ENCODE measurements around the gene GIGYF2. TPM values are rescaled to one million over a fixed set of nuclear protein-coding genes. Genes with fewer than 3 reads are reported as not detected.

GIGYF2 gene
- total and polyA plus RNA-seq, 12 donors: 9.9 to 71.7 (median 66.1) TPM

DNA sequence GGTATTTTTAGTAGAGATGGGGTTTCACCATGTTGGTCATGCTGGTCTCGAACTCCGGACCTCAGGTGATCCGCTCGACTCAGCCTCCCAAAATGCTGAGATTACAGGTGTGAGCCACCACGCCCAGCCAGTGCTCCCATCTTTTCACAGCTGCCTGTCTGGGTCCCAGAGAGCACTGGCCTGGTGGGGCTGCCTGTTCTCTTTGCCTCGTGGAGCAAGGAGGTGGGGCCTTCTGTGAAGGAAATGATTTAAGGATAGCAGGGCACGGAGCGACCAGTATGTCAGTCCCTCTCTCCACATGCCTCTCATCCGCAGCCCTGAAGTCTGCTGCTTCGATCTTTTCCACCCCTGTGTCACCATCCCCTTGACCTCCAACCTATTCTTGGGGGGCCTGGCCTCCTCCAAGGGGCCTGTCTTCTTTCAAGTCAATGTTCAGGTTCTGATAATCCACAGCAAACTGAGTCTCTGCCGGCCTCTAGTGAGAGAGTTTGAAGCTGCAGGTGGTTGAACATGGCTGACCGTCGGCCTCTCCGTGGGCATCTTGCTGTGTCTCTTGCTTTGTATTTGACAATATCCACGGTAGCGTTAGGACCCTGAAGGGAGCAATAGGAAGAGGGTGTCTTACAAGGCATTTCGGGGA lies 28.2 kb upstream of the GIGYF2 start:
- ATAC-seq (peak in 7 of 8 donors; percentile 46 to 84 (median 68)), DNase-seq (peak in 1 of 2 donors; percentile 33)
- H3K27ac ChIP-seq: peak overlapping the region in 5 of 10 donors; percentile 4 to 83 (median 73)
- H3K36me3 ChIP-seq: peaks cover 0 to 40% (median 0%) of the 10 kb centered on the region in 9 donors
- no peak overlapping the region for H3K4me3 ChIP-seq
- H3K27me3 ChIP-seq: no peaks in the 10 kb centered on the region
- 54 to 59% methylated on average over 17 of the region's 17 CpGs for WGBS, 2 donors
- H3K4me1 ChIP-seq: peaks cover 4 to 35% (median 16%) of the 10 kb centered on the region in 9 donors
- no peaks in the 10 kb centered on the region for H3K9me3 ChIP-seq
- intact Hi-C loops (cut with DNase I): loop anchor here in 8 of 10 donors (1.0 to 5.0 kb wide), 5 partner anchors 57 to 63 kb away; no protein-coding TSS in a partner anchor
- TF ChIP-seq CTCF (IDR thresholded peaks at IDR 0.05): peak in 8 of 9 donors; percentile 10 to 72 (median 54)

- H3K27me3 ChIP-seq: no peaks in the 10 kb centered on the region
- H3K36me3 ChIP-seq: peaks cover 0 to 59% (median 0%) of the 10 kb centered on the region in 9 donors
- intact Hi-C loops (cut with DNase I): loop anchor here in 1 of 10 donors (5.0 kb wide), 1 partner anchor 60 kb away; no protein-coding TSS in a partner anchor
- 73 to 81% methylated on average over 1 of the region's 1 CpG for WGBS, 2 donors
- H3K4me3 ChIP-seq: no peak overlapping the region
- H3K4me1 ChIP-seq: peaks cover 0 to 26% (median 11%) of the 10 kb centered on the region in 9 donors
- DNase-seq (no peak), ATAC-seq (peak in 1 of 8 donors; percentile 12)
- no peaks in the 10 kb centered on the region for H3K9me3 ChIP-seq
- no peak overlapping the region for H3K27ac ChIP-seq
- no peak for TF ChIP-seq CTCF (IDR thresholded peaks at IDR 0.05)
Measured at GRCh38 chr2:232672588-232672987, 24.5 kb upstream of the GIGYF2 start.

GRCh38 chr2:232674491-232674890 lies 22.6 kb upstream of the GIGYF2 start:
- H3K36me3 ChIP-seq: peaks cover 0 to 71% (median 0%) of the 10 kb centered on the region in 9 donors

DNA sequence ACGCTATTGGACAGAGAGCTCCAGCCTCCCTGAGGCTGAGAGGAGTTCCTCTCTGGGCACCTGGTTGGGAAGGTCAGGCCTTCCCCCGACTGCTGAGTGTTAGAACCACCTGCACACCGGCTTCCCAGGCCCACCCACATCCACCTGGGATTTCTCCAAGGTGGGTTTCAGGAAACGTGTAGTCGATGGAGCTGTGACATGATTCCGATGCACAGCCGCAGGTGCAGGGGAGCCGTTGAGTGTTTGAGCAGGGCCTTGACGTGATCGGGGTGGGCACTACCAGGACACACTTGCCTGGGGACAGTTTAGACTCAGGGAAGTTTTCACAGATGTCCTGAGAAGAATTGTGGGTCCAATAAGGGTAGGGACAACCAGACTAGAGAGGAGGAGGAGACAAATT lies 21.8 kb upstream of the GIGYF2 start:
- 93 to 95% methylated on average over 10 of the region's 10 CpGs for WGBS, 2 donors
- DNase-seq (no peak), ATAC-seq (no peak)
- intact Hi-C loops (cut with DNase I): no loop called here
- TF ChIP-seq CTCF (IDR thresholded peaks at IDR 0.05): no peak
- Histone ChIP-seq H3K27me3 (no peaks in the 10 kb centered on the region), H3K27ac (no peak overlapping the region), H3K4me1 (peaks cover 0 to 10% (median 0%) of the 10 kb centered on the region in 9 donors), H3K36me3 (peaks cover 0 to 71% (median 0%) of the 10 kb centered on the region in 9 donors), H3K4me3 (no peak overlapping the region), H3K9me3 (no peaks in the 10 kb centered on the region)

More at GRCh38 chr2:232674491-232674890, 22.6 kb upstream of the GIGYF2 start:
- Histone ChIP-seq H3K4me1 (peaks cover 0 to 10% (median 0%) of the 10 kb centered on the region in 9 donors), H3K4me3 (no peak overlapping the region), H3K27me3 (no peaks in the 10 kb centered on the region), H3K9me3 (no peaks in the 10 kb centered on the region), H3K27ac (no peak overlapping the region)
- TF ChIP-seq CTCF (IDR thresholded peaks at IDR 0.05): no peak
- no peak for DNase-seq
- 87 to 88% methylated on average over 6 of the region's 6 CpGs for WGBS, 2 donors
- intact Hi-C loops (cut with DNase I): loop anchor here in 1 of 10 donors (5.0 kb wide), 1 partner anchor 62 kb away; no protein-coding TSS in a partner anchor
- no peak for ATAC-seq
